NCI-H82 treated with DMSO at 0.1 percent for 48 hours (cell line): Measurements from ENCODE around the gene MAP2K2.

Source experiments
- DNase-seq: peaks from one replicate; lab custom pipeline; 2025; ENCODE audit not compliant: unreplicated experiment; lab: John Stamatoyannopoulos, UW

The MAP2K2 gene

DNA sequence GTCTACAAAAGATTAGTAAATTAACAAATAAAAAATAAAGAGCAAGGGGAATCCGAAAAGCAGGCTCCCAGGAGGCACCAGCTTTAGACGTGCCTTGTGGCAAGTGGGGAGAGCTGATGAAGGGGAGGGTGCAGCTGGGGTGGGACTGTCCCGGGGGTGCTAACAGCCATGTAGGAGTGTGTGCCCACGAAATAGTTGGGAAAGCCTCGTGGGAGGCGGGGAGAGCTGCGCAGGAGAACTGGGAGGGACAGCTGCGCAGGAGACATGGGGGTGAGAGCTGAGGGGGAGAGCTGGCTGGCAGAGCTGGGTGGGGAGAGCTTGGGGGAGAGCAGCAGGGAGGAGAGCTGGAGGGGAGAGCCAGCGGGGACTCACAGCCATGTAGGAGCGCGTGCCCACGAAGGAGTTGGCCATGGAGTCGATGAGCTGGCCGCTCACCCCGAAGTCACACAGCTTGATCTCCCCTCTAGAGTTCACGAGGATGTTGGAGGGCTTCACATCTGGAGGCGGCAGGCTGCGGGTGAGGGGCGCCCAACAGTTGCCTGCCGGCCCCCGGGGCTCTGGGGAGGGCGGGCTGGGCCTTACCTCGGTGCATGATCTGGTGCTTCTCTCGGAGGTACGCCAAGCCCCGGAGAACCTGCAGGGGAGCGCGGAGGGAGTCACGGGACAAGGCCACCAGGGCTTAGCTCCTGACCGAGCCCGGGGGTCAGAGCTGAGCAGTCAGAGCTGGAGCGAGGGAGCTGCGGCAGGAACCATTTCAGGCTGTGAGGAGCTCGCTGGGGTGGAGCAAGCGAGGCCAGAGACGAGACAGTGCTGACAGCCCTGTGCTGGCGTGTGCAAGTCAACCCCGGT is 23.1 kb downstream of the MAP2K2 start:
- DNase-seq: no peak

GRCh38 chr19:4099041-4099764 is 24.7 kb downstream of the MAP2K2 start:
- no peak for DNase-seq

- DNase-seq: no peak
Measured at GRCh38 chr19:4098493-4098892, 25.4 kb downstream of the MAP2K2 start.

DNA sequence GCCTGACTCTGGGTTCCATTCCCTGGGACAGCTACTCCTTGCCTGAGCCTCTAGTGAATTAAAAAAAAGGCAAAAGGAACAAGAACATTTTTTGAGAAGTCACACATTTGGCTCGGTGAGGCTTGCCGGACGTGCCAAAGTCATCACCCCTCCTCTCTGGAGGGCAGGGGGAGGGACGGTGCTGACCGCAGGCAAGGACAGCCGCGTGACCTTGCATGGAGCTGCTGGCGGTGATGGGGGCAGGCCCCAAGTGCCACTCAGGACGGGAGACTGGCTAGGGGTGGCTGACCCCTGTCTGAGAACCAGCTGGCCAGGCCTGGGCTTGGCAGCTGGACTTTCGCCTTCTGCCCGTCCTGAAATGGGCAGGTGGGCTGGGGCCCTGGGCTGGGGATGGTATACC is 26.4 kb downstream of the MAP2K2 start:
- no peak for DNase-seq

DNA sequence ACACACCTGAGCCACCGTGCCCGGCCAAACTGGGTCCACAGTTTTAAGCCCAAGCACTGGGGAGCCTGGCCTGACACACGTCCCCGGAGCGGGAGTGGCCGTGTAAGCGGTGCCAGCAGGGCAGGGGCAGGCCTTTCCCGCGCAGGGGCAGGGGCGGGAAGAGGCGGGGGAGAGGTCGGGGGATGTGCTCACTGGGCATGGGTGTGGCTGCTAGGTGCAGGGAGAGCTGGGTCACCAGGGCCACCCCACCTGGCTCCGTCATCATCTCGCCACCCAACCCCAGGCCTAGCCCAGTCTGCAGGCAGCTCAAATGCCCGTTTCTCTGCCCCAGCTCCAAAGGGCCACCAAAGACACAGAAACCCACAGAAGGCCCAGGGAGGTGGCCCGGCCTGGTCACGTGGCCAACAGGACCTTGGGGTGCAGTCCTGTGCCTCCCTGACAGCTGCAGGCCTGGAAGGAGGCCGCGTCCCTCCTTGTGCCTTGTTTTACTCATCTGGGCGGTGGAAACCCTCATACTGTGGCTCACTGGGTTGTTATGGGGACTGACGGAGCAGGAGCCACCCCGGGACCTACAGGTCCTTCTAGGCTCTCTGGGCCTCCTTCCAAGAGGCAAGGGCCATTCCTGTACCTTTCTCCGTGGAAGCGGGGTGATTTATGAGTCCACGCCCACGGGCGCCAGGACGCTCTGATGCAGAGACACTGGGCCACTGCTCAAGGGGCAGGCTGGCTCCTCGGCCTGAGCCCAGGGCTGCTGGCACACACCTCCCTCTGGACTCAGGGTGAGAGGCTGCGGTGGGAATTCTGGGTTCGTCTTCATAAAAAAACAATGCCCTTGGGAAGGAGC is 27.7 kb downstream of the MAP2K2 start:
- DNase-seq: no peak

DNA sequence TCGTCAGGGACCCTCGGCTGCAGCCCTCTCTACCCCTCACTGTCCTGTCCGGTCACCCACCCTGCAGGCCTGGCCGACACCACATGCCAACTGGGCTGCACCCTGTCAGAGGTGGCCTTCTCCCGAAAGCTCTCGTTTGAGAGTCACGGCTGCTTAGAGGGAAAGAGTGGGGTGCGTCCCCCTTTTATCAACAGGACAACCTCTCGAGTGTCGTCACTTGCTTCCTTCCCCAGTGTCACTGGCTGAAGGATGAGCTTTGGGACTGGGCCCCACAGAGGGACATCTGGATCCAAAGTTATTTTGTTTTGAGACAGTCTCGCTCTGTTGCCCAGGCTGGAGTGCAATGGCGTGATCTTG is 28.5 kb downstream of the MAP2K2 start:
- no peak for DNase-seq

DNA sequence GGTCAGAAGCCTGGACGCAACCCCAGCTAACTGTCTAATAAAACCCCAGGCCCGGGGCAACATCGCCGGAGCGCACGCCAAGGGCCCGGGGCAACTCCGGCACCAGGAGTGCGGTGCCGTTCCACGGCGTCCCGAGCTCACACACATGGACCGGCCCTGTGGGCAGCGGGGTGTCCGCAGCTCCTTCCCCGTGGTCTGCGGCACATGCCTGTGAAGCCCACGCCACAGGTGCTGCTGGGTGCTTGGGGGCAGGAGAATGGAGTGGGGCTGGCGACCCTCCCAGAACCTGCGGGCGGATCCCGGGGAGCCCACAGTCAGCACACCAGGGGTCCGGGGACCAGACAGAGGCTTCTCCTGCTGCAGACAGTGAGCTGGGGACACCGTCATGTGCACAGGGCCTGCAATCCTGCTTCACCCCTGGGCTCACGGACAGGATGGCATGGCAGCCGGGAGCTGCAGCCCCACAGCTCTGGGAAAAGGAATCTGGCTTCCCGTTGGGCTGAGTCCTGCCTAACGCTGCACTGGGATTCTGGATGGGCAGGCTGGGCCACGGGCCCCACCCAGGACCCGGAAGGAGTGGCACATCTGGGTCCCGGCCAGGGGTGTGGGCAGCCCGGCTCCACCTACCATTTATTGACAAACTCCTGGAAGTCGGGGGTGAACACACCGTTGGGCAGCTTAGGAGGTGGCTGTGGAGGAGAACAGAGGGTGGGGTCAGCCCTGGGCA is 29.0 kb downstream of the MAP2K2 start:
- DNase-seq: no peak

- no peak for DNase-seq
Measured at GRCh38 chr19:4094291-4094690, 29.6 kb downstream of the MAP2K2 start.

GRCh38 chr19:4093643-4094175 is 30.2 kb downstream of the MAP2K2 start:
- DNase-seq: no peak

- no peak for DNase-seq
Measured at GRCh38 chr19:4090356-4091220, 33.3 kb downstream of the MAP2K2 start.

GRCh38 chr19:4089946-4090345 is 34.0 kb downstream of the MAP2K2 start:
- DNase-seq: no peak

DNA sequence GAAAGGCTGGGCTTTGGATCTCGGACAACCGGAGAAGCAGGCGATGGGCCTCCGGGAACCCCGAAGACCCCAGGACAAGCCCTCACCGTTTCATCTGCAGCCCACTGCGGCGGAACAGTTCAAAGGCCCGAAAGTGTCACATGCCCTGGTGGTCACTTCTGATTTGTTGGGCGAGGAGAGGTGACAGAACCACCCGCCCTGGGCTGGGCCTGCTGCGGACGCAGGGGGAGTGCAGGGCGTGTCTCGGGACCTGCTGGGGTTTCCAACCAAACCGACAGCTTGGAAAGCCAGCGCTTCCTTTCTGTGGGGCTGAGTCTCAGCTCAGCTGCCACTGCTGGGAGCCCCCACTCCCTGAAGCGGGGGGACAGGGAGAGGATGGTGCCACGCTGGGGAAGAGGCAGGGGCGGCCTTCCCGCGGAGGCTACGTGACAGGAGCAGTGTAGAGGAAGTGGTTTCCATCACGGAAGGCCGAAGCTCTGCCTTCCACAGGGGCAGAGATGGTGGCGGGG is 34.5 kb downstream of the MAP2K2 start:
- DNase-seq: no peak

- no peak for DNase-seq
Measured at GRCh38 chr19:4088975-4089374, 34.9 kb downstream of the MAP2K2 start.

GRCh38 chr19:4087787-4088679 is 35.9 kb downstream of the MAP2K2 start:
- no peak for DNase-seq

DNA sequence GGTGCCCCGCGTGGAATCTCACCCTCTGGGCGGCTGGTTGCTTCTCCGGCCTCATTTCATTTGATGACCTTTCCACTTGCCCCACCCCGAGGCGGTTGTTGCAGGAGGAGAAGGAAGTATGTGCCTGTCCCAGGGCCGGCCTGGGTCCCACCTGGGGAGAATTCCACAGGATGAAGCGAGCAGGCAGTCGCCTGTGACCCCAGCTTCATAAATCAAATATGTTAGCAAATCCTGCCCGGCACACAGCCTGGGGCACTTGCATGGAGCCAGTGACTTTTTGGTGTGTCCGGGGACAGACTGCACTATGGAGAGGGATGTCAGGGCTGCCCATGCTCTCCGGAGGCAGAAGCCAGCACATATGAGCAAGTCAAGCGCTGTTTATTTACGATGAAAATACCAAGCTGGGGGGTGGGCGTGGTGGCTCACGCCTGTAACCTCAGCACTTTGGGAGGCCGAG is 37.5 kb downstream of the MAP2K2 start:
- DNase-seq: no peak

DNA sequence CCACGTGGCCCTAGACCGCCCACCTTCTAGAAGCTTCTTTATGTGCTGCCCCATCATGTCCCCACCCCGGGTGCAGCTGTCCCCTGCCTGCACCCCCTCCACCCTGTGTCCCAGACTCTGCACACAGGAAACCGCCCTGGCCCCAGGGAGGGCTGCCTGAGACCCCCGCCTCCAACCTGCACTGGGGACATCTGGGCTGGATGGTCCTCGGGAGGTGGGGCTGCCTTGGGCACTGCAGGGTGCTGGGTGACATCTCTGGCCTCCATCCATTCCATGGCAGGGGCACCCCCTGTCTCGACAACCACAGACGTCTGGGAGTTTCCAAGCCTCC is 39.4 kb downstream of the MAP2K2 start:
- DNase-seq: no peak

GRCh38 chr19:4083677-4084546 is 40.0 kb downstream of the MAP2K2 start:
- DNase-seq: no peak

GRCh38 chr19:4082172-4082571 is 41.8 kb downstream of the MAP2K2 start:
- DNase-seq: no peak
